HCT116 (cell line): ENCODE results near the gene ZNF777. TPM values are rescaled to one million over a fixed set of nuclear protein-coding genes. Genes with fewer than 3 reads are reported as not detected.

Experiments used
- ATAC-seq: fragments of 200-7000 bp; cut with Tn5 transposase; 2 replicates; pipeline ENCODE4 v1.9.1; 2020; ENCODE audit warnings: mild to moderate bottlenecking, moderate library complexity
- BruUV-seq: library from RNA; stranded (reverse); fragments of 400-500 nt; replicated peaks from 2 replicates; lab custom pipeline; 2021; lab: Mats Ljungman, UMichigan
- CTCF ChIA-PET: fragments of 300-600 bp; sonication (Branson Sonifier 250); formaldehyde crosslinking; loops from one replicate; lab custom pipeline; 2021; ENCODE audit warnings: antibody characterized with exemption; lab: Charles Lee
- POLR2A ChIA-PET: fragments of 300-600, 350-600 bp; sonication (Branson Sonifier 250); formaldehyde crosslinking; loops from one replicate; lab custom pipeline; 2021; ENCODE audit warnings: antibody characterized with exemption; lab: Charles Lee
- RAD21 ChIA-PET, 2 experiments: fragments of 300-600 bp; sonication (Branson Sonifier 250); formaldehyde crosslinking; loops; one replicate each; lab custom pipeline; 2023; ENCODE audit warnings: low total read pairs in 2 of 2; ENCODE audit not compliant: uncharacterized antibody in 2 of 2, unreplicated experiment in 2 of 2, low non-redundant PET in 1 of 2; lab: Charles Lee
- DNase-seq: peaks from one replicate; pipeline ENCODE4 v3.0.0-alpha.2; 2010; ENCODE audit warnings: low read depth, low spot score
- H2AFZ ChIP-seq: fragments of 200-600 bp; shearing (Covaris generic), sonication (generic); 2 replicates; pipeline ENCODE4 v1.6.1; 2017; ENCODE audit warnings: low read depth, mixed run types, mixed read lengths, antibody characterized with exemption, low read length; ENCODE audit not compliant: poor library complexity, severe bottlenecking
- H3K27ac ChIP-seq: 2 replicates; pipeline ENCODE4 v1.5.1; 2012; ENCODE audit warnings: low read depth, low read length
- H3K27me3 ChIP-seq: fragments of 200-600 bp; sonication (generic); 2 replicates; pipeline ENCODE4 v1.6.1; 2016; ENCODE audit warnings: mixed run types, low read length, mixed read lengths; ENCODE audit not compliant: insufficient read depth
- H3K36me3 ChIP-seq, 2 experiments: fragments of 200-500 bp in 1 of 2; fragments of 200-600 bp in 1 of 2; sonication (Bioruptor generic) in 1 of 2; sonication (generic) in 1 of 2; 2 replicates each; pipeline versions ENCODE4 v1.5.1 to v1.6.1; 2014 to 2016; ENCODE audit warnings: low read length in 2 of 2, inconsistent platforms in 1 of 2, mixed read lengths in 1 of 2, mixed run types in 1 of 2; ENCODE audit not compliant: insufficient read depth in 2 of 2, control insufficient read depth in 1 of 2
- H3K4me1 ChIP-seq, 2 experiments: fragments of 200-600 bp in 1 of 2; sonication (generic) in 1 of 2; 2 replicates each; pipeline versions ENCODE4 v1.5.1 to v1.6.1; 2012 to 2017; ENCODE audit warnings: low read length in 2 of 2, inconsistent platforms in 1 of 2, mild to moderate bottlenecking in 1 of 2, mixed read lengths in 1 of 2, mixed run types in 1 of 2, moderate library complexity in 1 of 2; ENCODE audit not compliant: insufficient read depth in 2 of 2, control insufficient read depth in 1 of 2
- H3K4me2 ChIP-seq: fragments of 200-600 bp; sonication (generic); 2 replicates; pipeline ENCODE4 v1.6.1; 2017; ENCODE audit warnings: mixed run types, low read length, mixed read lengths
- H3K4me3 ChIP-seq, 2 experiments: fragments of 200-600 bp in 1 of 2; sonication (generic) in 1 of 2; replicated peaks in 1 of 2; 2 replicates each; pipeline ENCODE4 v1.5.1; 2011 to 2016; ENCODE audit warnings: low read length in 2 of 2, control low read depth in 1 of 2, low read depth in 1 of 2, mild to moderate bottlenecking in 1 of 2, mixed read lengths in 1 of 2, mixed run types in 1 of 2
- H3K79me2 ChIP-seq: fragments of 200-600 bp; sonication (generic); 2 replicates; pipeline ENCODE4 v1.6.1; 2017; ENCODE audit warnings: mild to moderate bottlenecking, mixed run types, low read length, moderate library complexity, mixed read lengths; ENCODE audit not compliant: insufficient read depth
- H3K9ac ChIP-seq: fragments of 200-600 bp; sonication (generic); 2 replicates; pipeline ENCODE4 v1.6.1; 2016; ENCODE audit warnings: low read length, mixed read lengths
- H3K9me2 ChIP-seq: fragments of 200-600 bp; sonication (generic), shearing (Covaris generic); 2 replicates; pipeline ENCODE4 v1.6.1; 2017; ENCODE audit warnings: mixed run types, mild to moderate bottlenecking, moderate library complexity; ENCODE audit not compliant: insufficient read depth
- H3K9me3 ChIP-seq, 2 experiments: fragments of 200-500 bp in 1 of 2; fragments of 200-600 bp in 1 of 2; sonication (Bioruptor generic) in 1 of 2; sonication (generic) in 1 of 2; 2 replicates each; pipeline ENCODE4 v1.6.1; 2014 to 2017; ENCODE audit warnings: low read length in 2 of 2, mixed read lengths in 2 of 2, inconsistent platforms in 1 of 2, low read depth in 1 of 2, mild to moderate bottlenecking in 1 of 2, mixed run types in 1 of 2, moderate library complexity in 1 of 2; ENCODE audit not compliant: control insufficient read depth in 1 of 2, insufficient read depth in 1 of 2
- H4K20me1 ChIP-seq: fragments of 200-600 bp; sonication (generic), shearing (Covaris generic); 2 replicates; pipeline ENCODE4 v1.6.1; 2017; ENCODE audit warnings: mixed run types, mild to moderate bottlenecking, moderate library complexity; ENCODE audit not compliant: insufficient read depth
- CBX3 ChIP-seq: IDR thresholded peaks from 2 replicates; pipeline ENCODE4 v1.6.1; 2012; ENCODE audit warnings: low read depth
- ELF1 ChIP-seq: IDR thresholded peaks from 2 replicates; pipeline ENCODE4 v1.6.1; 2012; ENCODE audit warnings: low read depth, borderline replicate concordance
- JUND ChIP-seq: IDR thresholded peaks from 2 replicates; pipeline ENCODE4 v1.6.1; 2012
- RAD21 ChIP-seq: IDR thresholded peaks from 2 replicates; pipeline ENCODE4 v1.6.1; 2012; ENCODE audit warnings: low read depth, mild to moderate bottlenecking
- REST ChIP-seq: IDR thresholded peaks from 2 replicates; pipeline ENCODE4 v1.6.1; 2012; ENCODE audit warnings: low read depth
- SP1 ChIP-seq: IDR thresholded peaks from 2 replicates; pipeline ENCODE4 v1.6.1; 2012; ENCODE audit warnings: low read depth
- SRF ChIP-seq: IDR thresholded peaks from 2 replicates; pipeline ENCODE4 v1.6.1; 2012; ENCODE audit warnings: low read depth
- ZFX ChIP-seq: fragments of 450-650 bp; IDR thresholded peaks from 2 replicates; pipeline ENCODE4 v1.6.1; 2017
- ZNF274 ChIP-seq: fragments of 200-500 bp; sonication (Bioruptor generic); IDR thresholded peaks from 2 replicates; pipeline ENCODE4 v1.6.1; 2014; ENCODE audit warnings: mild to moderate bottlenecking, low read depth, low read length, inconsistent platforms
- intact Hi-C: fragments of 100-400 bp; cut with micrococcal nuclease; formaldehyde crosslinking; loops from 2 replicates; pipeline ENCODE4 v1.10.0; 2022
- total RNA-seq: library from RNA; stranded (reverse); gene quantifications from one replicate; pipeline ENCODE4 v1.2.1, GENCODE V29; 2021; ENCODE audit not compliant: unreplicated experiment
- TF ChIP-seq, protein P1 (sequence below), 3 experiments: fragments of 200-600 bp in 1 of 3; sonication (generic) in 1 of 3; IDR thresholded peaks in 2 of 3; conservative IDR thresholded peaks in 1 of 3; 2 replicates each; pipeline ENCODE4 v1.5.1; 2012 to 2017; ENCODE audit warnings: low read depth in 2 of 3, low read length in 2 of 3, antibody characterized with exemption in 1 of 3, borderline replicate concordance in 1 of 3, control low read depth in 1 of 3, mild to moderate bottlenecking in 1 of 3, mixed read lengths in 1 of 3, mixed run types in 1 of 3, moderate library complexity in 1 of 3; ENCODE audit not compliant: insufficient read depth in 1 of 3
- TF ChIP-seq, protein P2 (sequence below): IDR thresholded peaks from 2 replicates; pipeline ENCODE4 v1.6.1; 2012

ZNF777 gene
- total RNA-seq, 1 experiment from 2014 or later, result 15.6 TPM

DNA sequence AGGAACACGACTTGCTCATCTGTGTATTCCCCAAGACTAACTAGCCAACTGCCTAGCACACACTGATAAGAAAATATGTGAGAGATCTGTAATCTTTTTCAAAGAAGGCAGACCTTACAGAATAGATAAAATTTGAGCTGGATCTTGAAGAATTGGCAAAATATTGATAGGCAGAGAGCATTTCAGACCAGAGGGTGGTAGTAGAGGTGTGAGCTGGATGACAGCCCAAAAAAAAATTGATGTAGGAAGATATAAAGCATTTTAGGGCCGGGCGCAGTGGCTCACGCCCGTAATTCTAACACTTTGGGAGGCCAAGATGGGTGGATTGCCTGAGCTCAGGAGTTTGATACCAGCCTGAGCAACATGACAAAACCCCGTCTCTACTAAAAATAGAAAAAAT is 37.9 kb upstream of the ZNF777 start:
- peak; percentile 45 for TF ChIP-seq RAD21
- TF ChIP-seq, protein P1, sequence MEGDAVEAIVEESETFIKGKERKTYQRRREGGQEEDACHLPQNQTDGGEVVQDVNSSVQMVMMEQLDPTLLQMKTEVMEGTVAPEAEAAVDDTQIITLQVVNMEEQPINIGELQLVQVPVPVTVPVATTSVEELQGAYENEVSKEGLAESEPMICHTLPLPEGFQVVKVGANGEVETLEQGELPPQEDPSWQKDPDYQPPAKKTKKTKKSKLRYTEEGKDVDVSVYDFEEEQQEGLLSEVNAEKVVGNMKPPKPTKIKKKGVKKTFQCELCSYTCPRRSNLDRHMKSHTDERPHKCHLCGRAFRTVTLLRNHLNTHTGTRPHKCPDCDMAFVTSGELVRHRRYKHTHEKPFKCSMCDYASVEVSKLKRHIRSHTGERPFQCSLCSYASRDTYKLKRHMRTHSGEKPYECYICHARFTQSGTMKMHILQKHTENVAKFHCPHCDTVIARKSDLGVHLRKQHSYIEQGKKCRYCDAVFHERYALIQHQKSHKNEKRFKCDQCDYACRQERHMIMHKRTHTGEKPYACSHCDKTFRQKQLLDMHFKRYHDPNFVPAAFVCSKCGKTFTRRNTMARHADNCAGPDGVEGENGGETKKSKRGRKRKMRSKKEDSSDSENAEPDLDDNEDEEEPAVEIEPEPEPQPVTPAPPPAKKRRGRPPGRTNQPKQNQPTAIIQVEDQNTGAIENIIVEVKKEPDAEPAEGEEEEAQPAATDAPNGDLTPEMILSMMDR (IDR thresholded peaks at IDR 0.05 in 2 of 3, conservative IDR thresholded peaks at IDR 0.05 in 1 of 3; ENCODE audit: borderline replicate concordance in 1 of 3, insufficient read depth in 1 of 3, low read depth in 2 of 3, low read length in 2 of 3), result peak in 1 of 3 experiments; percentile 26; a peak in 1 of 6 replicates
- no peak for TF ChIP-seq SP1
- TF ChIP-seq JUND, result no peak
- TF ChIP-seq, all 23 proteins: peak for 2
- CTCF ChIA-PET, result interaction anchor here (1.0 kb wide), 1 partner anchor 100 kb away, joined by 4 read pairs; no protein-coding TSS in a partner anchor
- no peak overlapping the region for H3K9ac ChIP-seq
- RAD21 ChIA-PET, result no interaction called here
- ATAC-seq (no peak), DNase-seq (no peak)
- intact Hi-C loops, result no loop called here
- no peak overlapping the region for H3K4me3 ChIP-seq
- no TSS peak for BruUV-seq
- no peaks in the 10 kb centered on the region for H3K9me3 ChIP-seq
- no peaks in the 10 kb centered on the region for H4K20me1 ChIP-seq
- H3K9me2 ChIP-seq, result no peaks in the 10 kb centered on the region
- no peak overlapping the region for H2AFZ ChIP-seq
- peaks cover 8 to 20% of the 10 kb centered on the region in 2 experiments for H3K4me1 ChIP-seq
- no peaks in the 10 kb centered on the region for H3K27me3 ChIP-seq
- H3K36me3 ChIP-seq, result peaks cover 0 to 1% of the 10 kb centered on the region in 2 experiments; a peak in 1 of 4 replicates
- H3K4me2 ChIP-seq, result no peak overlapping the region
- no peak overlapping the region for H3K27ac ChIP-seq
- H3K79me2 ChIP-seq, result peaks cover 28% of the 10 kb centered on the region
- POLR2A ChIA-PET, result no interaction called here

GRCh38 chr7:149497467-149498261 is 36.8 kb upstream of the ZNF777 start, which contains the start of gene ZNF746:
TSS of gene ZNF746 (minus strand) at chr7:149497809. CDS start at chr7:149497536, 273 bp downstream.
- POLR2A ChIA-PET, result no interaction called here
- Histone ChIP-seq H4K20me1 (no peaks in the 10 kb centered on the region), H3K79me2 (peaks cover 28% of the 10 kb centered on the region), H3K9me2 (no peaks in the 10 kb centered on the region), H3K9me3 (no peaks in the 10 kb centered on the region), H3K36me3 (peaks cover 6% of the 10 kb centered on the region in 2 experiments; a peak in 3 of 4 replicates), H3K4me3 (peak within 1 kb of the TSS; percentile 80 to 88), H3K27me3 (no peaks in the 10 kb centered on the region), H3K4me1 (peaks cover 8 to 20% of the 10 kb centered on the region in 2 experiments), H2AFZ (peak within 1 kb of the TSS; percentile 94), H3K27ac (peak within 1 kb of the TSS; percentile 86), H3K9ac (peak within 1 kb of the TSS; percentile 78), H3K4me2 (peak within 1 kb of the TSS; percentile 93)
- no TSS peak for BruUV-seq
- CTCF ChIA-PET, result no interaction called here
- ATAC-seq (peak; percentile 91), DNase-seq (peak; percentile 41)
- intact Hi-C loops, result loop anchor here (2.0 kb wide), 2 partner anchors 75 to 187 kb away; no protein-coding TSS in a partner anchor
- RAD21 ChIA-PET, result no interaction called here
- TF ChIP-seq, protein P2, sequence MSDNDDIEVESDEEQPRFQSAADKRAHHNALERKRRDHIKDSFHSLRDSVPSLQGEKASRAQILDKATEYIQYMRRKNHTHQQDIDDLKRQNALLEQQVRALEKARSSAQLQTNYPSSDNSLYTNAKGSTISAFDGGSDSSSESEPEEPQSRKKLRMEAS, result peak; percentile 76
- TF ChIP-seq RAD21, result peak; percentile 68
- TF ChIP-seq REST, result no peak
- TF ChIP-seq CBX3, result no peak; the same call in 1 of the 2 replicates
- no peak for TF ChIP-seq ELF1
- TF ChIP-seq ZNF274, result no peak
- peak; percentile 17; the same call in 1 of the 2 replicates for TF ChIP-seq SRF
- peak; percentile 98 for TF ChIP-seq ZFX
